Measurements from ENCODE around the gene NR2C1. TPM values are rescaled to one million over a fixed set of nuclear protein-coding genes. Genes with fewer than 3 reads are reported as not detected.
"Not testable (repeated sequence)": the region's sequence is repeated elsewhere in the genome, so short reads cannot be mapped to it uniquely, and the experiment has no call there.

Gene NR2C1
- total RNA-seq (2014; rRNA removed; shearing (Covaris generic)): 11.5 and 25.3 TPM in 2 replicates
- polyA plus RNA-seq (2015; cell fraction: cytosol; rRNA removed): 11.3 and 13.6 TPM in 2 replicates
- 93.4 and 98.2 TPM in 2 replicates for polyA plus RNA-seq (2015; cell fraction: nucleus; rRNA removed)

DNA sequence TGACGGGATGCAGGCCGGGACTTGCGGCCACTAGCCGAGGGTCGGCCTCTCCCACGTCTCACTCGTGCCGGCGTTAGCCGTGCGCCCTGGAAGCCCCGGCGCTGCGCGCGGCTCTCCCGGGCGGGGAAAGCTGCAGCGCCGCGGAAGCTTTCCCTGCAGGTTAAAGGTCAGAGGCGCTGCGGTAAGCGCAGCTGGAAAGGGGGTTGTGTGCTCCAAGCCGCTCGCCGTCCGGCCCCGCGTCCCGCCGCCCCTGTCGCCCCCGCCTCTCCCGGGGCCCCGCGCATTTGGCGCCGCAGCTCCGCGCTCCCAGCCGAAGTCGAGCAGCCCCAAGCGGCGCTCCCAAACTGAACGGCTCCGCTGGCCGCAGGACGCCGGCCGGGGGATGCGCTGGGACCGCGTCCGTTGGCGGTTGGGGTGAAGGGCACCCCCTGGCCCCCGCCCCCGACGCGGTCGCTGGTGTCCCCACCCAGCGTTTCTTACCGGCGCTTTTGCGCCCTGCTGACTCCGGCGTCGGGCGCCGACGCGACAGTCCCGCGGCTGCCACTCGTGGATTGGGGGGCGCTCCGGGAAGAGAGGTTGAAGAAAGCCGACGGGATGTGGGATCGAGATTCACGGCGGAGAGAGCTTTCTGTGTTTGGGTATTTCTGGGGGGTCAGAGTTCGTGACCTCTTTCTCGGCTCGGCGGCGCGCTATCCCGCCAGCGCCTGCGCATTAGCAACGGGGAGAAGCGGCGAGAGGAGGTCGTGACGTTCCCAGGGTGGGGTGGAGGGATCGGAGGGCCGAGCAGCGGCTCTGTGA, at the start of gene NR2C1:
Gene NR2C1, minus strand, starts transcription at position 719 of the 798 bp plus-strand sequence. CDS start 6,234 bp downstream, outside the sequence.
- DNase-seq (ENCODE audit: low read depth): peak; percentile 31

DNA sequence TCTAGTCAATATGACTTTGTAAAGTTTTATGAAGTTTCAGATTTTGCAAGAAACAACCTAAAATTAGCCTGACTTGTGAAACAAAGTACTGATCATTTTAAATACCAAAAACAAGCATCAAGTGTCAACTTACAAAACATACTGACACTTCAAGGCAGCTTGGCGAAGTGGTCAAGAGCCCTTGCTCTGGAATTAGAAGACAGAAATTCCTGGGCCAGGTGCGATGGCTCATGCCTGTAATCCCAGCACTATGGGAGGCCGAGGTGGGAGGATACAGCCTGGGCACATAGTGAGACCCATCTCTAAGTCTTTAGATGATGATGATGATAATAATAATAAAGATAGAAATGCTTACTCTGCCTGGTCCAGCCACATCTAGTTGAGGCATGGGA, 45.4 kb upstream of the NR2C1 start:
- no peak for DNase-seq (ENCODE audit: low read depth)

- DNase-seq (ENCODE audit: low read depth): peak; percentile 92
Measured at GRCh38 chr12:95118138-95118787, 44.8 kb upstream of the NR2C1 start.

DNA sequence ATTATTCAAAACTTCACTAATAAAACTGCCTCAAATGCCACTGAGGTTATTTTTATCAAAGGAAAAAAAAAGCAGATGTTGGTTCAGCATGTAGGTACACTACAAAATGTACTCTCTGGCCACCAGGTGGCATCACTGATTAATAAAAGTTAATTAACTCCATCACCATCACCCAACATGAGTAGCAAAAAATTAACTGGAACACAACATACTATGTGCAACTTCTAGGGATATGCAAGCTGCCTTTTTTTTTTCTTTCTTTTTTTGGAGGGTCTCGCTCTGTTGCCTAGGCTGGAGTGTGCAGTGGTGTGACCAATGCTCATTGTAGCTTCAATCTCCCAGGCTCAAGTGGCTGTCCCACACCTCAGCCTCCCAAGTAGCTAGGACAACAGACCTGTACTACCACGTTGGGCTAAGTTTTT, 43.8 kb upstream of the NR2C1 start:
- peak; percentile 83 for DNase-seq (ENCODE audit: low read depth)

DNA sequence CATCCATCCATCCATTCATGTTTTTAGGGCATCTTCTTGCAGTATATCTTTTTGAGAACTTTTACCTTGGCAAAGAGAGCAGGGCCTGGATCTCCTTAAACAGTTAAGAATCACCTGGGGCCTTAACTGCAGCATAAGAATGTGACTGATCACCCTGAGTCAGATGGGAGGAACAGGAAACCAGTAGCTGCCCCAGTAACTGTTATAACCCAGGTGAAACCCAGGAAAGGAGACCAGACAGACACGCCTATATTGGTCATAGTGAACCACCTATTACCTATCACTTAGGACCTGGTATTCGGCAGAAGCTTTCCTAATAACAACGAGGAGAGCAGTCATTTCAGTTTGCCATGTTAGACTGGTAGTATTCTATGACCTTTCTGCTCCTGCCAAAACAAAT, 43.4 kb upstream of the NR2C1 start:
- peak; percentile 59 for DNase-seq (ENCODE audit: low read depth)

- no peak for DNase-seq (ENCODE audit: low read depth)
Measured at GRCh38 chr12:95116341-95116740, 42.9 kb upstream of the NR2C1 start.

DNA sequence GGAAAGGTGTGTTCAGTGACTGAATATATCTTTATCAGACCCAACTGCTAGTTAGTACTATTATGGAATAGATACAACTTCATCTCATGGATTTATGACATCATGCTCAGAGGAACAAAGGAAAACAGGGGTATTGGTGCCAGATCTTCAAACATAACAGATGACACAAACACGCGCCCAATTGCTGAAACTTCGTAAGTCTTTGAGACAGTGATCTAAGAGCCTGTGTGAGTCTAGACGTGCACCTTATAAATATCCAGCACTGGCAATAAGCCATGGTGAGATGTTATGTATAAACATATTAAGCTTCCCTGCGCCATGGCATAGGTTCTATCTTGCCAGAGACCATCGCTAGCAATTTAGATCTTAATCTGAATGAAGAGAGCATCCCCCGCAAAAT, 42.2 kb upstream of the NR2C1 start:
- DNase-seq (ENCODE audit: low read depth): no peak

- DNase-seq (ENCODE audit: low read depth): peak; percentile 66
Measured at GRCh38 chr12:95114766-95115405, 41.5 kb upstream of the NR2C1 start.

GRCh38 chr12:95107362-95107761, 33.9 kb upstream of the NR2C1 start:
- DNase-seq (ENCODE audit: low read depth): no peak

DNA sequence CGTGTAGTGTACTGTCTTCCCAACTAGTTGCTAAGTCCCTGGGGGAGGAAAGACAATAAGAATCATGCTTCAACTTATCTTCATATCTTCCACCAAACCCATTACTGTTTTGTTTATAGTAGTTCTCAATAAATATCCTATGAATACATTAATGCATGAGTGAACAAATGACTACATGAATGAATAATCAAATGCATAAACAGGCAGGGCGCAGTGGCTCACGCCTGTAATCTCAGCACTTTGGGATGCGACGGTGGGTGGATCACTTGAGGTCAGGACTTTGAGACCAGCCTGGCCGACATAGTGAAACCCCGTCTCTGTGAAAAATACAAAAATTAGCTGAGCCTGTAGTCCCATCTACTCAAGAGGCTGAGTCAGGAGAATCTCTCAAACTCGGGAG, 32.1 kb upstream of the NR2C1 start:
- DNase-seq (ENCODE audit: low read depth): no peak

DNA sequence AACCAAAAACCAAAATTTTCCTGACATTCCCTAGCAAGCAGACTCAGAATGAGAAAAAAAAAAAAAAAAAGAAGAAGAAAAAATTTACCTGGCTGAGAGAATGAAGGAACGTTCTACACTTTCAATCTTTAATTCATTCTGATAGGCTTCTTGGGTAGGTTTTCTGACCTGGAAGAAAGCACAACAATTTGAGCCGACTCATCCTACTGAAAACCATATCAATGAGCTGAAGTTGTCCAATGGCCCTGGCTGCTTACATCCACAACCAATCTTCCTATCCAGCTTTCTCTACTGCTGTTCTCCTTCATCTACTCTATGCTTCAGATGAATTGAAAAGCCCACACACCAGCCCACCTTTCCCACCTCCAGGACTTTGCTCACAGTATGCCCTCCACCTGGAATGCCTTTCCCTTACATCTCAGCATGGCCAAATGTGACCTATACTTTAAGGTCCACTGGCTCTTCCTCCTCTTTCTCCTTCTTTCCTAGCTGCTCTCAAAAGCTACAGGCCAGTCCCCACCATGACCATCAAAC, 31.6 kb upstream of the NR2C1 start:
- DNase-seq (ENCODE audit: low read depth): no peak

- peak; percentile 99 for DNase-seq (ENCODE audit: low read depth)
Measured at GRCh38 chr12:95102916-95103671, 29.7 kb upstream of the NR2C1 start.

- DNase-seq (ENCODE audit: low read depth): not testable (repeated sequence)
Measured at GRCh38 chr12:95101957-95102356, 28.5 kb upstream of the NR2C1 start.

GRCh38 chr12:95100264-95101190, 27.1 kb upstream of the NR2C1 start:
- DNase-seq (ENCODE audit: low read depth): no peak

GRCh38 chr12:95099270-95099790, 25.9 kb upstream of the NR2C1 start:
- DNase-seq (ENCODE audit: low read depth): no peak

DNA sequence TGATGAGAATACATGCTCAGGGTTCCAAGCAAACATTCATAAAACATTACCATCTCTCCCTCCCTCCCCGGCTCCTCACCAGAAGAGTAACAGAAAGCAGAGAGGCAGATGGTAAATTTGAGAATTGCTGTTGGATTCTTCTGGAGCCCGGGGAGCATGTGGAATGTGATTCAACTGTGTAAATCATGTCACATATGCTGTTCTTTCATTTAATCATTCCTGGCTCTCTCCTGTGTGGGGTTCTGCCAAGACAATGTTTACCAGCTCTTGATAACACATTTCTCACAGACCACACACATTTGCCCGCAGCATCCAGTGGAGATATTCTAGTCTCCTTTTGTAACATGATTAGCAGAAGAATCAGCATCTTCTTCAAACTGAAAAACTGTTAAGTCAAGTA, 23.4 kb upstream of the NR2C1 start:
- DNase-seq (ENCODE audit: low read depth): no peak

- DNase-seq (ENCODE audit: low read depth): no peak
Measured at GRCh38 chr12:95096378-95096777, 23.0 kb upstream of the NR2C1 start.

GRCh38 chr12:95095866-95096265, 22.4 kb upstream of the NR2C1 start:
- DNase-seq (ENCODE audit: low read depth): not testable (repeated sequence)

GRCh38 chr12:95089462-95089861, 16.0 kb upstream of the NR2C1 start:
- no peak for DNase-seq (ENCODE audit: low read depth)

GRCh38 chr12:95088379-95088778, 15.0 kb upstream of the NR2C1 start:
- no peak for DNase-seq (ENCODE audit: low read depth)
